ENCODE data around the gene NKX2-4. TPM values are rescaled to one million over a fixed set of nuclear protein-coding genes. Genes with fewer than 3 reads are reported as not detected.
"Not testable (repeated sequence)": the region's sequence is repeated elsewhere in the genome, so short reads cannot be mapped to it uniquely, and the experiment has no call there.

Gene NKX2-4
- total and polyA plus RNA-seq, 3 donors from 2014 or later, result 0.99 to 6.3 (median 5.1) TPM

DNA sequence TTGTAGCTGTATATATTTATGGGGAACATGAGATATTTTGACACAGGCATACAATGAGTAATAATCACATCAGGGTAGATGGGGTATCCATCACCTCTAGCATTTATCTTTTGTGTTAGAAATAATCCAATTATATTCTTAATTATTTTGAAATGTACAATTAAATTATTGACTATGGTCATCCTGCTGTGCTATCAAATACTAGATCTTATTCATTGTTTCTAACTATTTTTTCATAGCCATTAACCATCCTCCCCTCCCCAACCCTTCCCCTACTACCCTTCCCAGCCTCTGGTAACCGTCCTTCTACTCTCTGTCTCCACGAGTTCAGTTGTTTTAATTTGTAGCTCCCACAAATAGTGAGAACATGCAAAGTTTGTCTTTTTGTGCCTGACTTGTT, 28.5 kb downstream of the NKX2-4 start:
- DNase-seq, result no peak
- no peak for TF ChIP-seq POLR2A (IDR thresholded peaks at IDR 0.05)
- TF ChIP-seq, protein P1, sequence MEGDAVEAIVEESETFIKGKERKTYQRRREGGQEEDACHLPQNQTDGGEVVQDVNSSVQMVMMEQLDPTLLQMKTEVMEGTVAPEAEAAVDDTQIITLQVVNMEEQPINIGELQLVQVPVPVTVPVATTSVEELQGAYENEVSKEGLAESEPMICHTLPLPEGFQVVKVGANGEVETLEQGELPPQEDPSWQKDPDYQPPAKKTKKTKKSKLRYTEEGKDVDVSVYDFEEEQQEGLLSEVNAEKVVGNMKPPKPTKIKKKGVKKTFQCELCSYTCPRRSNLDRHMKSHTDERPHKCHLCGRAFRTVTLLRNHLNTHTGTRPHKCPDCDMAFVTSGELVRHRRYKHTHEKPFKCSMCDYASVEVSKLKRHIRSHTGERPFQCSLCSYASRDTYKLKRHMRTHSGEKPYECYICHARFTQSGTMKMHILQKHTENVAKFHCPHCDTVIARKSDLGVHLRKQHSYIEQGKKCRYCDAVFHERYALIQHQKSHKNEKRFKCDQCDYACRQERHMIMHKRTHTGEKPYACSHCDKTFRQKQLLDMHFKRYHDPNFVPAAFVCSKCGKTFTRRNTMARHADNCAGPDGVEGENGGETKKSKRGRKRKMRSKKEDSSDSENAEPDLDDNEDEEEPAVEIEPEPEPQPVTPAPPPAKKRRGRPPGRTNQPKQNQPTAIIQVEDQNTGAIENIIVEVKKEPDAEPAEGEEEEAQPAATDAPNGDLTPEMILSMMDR (IDR thresholded peaks at IDR 0.05), result no peak
- no peaks in the 10 kb centered on the region for H3K9me3 ChIP-seq
- no peaks in the 10 kb centered on the region for H3K36me3 ChIP-seq (ENCODE audit: low read depth, missing control alignments)
- H3K4me1 ChIP-seq, result no peaks in the 10 kb centered on the region
- H3K27me3 ChIP-seq, result no peaks in the 10 kb centered on the region
- no peak overlapping the region for H3K27ac ChIP-seq
- no peak overlapping the region for H3K4me3 ChIP-seq
- intact Hi-C loops (cut with DNase I; ENCODE audit: low total_unique reads), result no loop called here
- 45 to 47% methylated on average over 2 of the region's 2 CpGs for WGBS, 2 donors

DNA sequence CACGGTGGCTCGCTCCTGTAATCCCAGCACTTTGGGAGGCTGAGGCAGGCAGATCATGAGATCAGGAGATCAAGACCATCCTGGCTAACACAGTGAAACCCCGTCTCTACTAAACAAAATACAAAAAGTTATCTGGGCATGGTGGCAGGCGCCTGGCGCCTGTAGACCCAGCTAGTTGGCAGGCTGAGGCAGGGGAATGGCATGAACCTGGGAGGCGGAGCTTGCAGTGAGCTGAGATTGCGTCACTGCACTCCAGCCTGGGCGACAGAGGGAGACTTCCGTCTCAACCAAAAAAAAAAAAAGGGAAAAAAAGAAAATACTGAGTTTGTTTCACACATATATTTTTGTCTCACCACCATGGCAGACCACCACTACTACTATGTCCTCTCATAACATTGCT, 31.1 kb downstream of the NKX2-4 start:
- WGBS, 2 donors, result 83 to 90% methylated on average over 9 of the region's 9 CpGs
- DNase-seq; H3K4me1 ChIP-seq; H3K27ac ChIP-seq; H3K27me3 ChIP-seq; H3K4me3 ChIP-seq; H3K9me3 ChIP-seq; H3K36me3 ChIP-seq (ENCODE audit: low read depth, missing control alignments); intact Hi-C loops (cut with DNase I; ENCODE audit: low total_unique reads): not testable (repeated sequence)

DNA sequence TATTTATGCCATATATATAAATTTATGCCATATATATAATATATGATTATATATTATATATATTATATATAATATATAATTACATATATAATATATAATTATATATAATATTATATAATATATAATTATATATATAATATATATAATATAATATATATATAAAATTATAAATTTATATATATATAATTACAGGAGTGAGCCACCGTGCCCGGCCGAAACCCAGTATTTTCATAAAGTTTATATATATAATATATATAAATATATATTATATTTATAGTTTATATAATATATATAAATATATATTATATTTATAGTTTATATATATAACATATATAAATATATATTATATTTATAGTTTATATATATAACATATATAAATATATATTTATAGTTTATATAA, 31.6 kb downstream of the NKX2-4 start:
- TF ChIP-seq, protein P1 (IDR thresholded peaks at IDR 0.05), result no peak
- TF ChIP-seq POLR2A (IDR thresholded peaks at IDR 0.05), result no peak
- Histone ChIP-seq H3K9me3 (no peaks in the 10 kb centered on the region), H3K36me3 (ENCODE audit: low read depth, missing control alignments) (no peaks in the 10 kb centered on the region), H3K27me3 (no peaks in the 10 kb centered on the region), H3K27ac (no peak overlapping the region), H3K4me3 (no peak overlapping the region), H3K4me1 (no peaks in the 10 kb centered on the region)
- WGBS, 2 donors, result 94 to 98% methylated on average over 3 of the region's 3 CpGs
- intact Hi-C loops (cut with DNase I; ENCODE audit: low total_unique reads), result no loop called here
- DNase-seq, result no peak

DNA sequence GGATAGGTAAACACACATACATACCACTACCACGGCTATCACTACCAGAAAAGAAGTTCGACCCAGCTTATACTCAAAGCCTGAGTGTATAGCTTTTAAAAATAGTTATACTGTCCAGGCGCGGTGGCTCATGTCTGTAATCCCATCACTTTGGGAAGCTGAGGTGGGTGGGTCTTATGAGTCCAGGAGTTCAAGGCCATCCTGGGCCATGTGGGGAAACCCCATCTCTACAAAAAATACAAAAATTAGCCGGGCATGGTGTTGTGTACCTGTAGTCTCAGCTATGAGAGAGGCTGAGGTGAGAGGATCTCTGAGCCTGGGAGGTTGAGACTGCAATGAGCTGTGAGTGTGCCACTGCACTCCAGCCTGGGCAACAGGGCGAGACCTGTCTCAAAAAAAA, 32.9 kb downstream of the NKX2-4 start:
- H3K36me3 ChIP-seq (ENCODE audit: low read depth, missing control alignments), result no peaks in the 10 kb centered on the region
- WGBS, 2 donors, result 90 to 93% methylated on average over 6 of the region's 6 CpGs
- no peak for TF ChIP-seq POLR2A (IDR thresholded peaks at IDR 0.05)
- TF ChIP-seq, protein P1 (IDR thresholded peaks at IDR 0.05), result no peak
- intact Hi-C loops (cut with DNase I; ENCODE audit: low total_unique reads), result no loop called here
- no peak overlapping the region for H3K4me3 ChIP-seq
- H3K4me1 ChIP-seq, result no peaks in the 10 kb centered on the region
- no peak overlapping the region for H3K27ac ChIP-seq
- H3K9me3 ChIP-seq, result no peaks in the 10 kb centered on the region
- DNase-seq, result no peak
- no peaks in the 10 kb centered on the region for H3K27me3 ChIP-seq

DNA sequence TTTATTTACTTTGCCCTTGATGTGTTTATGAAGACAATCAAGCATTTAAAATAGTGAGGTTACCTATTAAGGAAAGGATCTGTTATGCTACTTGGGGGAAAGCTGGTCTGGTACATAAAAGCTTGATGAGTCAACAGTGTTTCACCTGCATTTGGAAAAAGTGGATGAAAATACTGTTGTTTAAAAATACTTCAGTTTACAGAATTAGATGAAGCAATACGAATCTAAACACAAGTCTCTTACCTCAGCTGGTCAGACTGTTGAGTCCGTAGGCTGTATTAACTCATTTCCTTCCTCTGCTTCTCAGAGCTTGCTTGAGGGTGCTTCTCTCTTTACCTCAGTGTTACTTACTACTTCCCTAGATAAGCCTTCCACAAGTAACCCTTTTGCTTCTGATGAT, 36.1 kb downstream of the NKX2-4 start:
- Histone ChIP-seq H3K4me3 (no peak overlapping the region), H3K9me3 (no peaks in the 10 kb centered on the region), H3K27me3 (no peaks in the 10 kb centered on the region), H3K4me1 (no peaks in the 10 kb centered on the region), H3K36me3 (ENCODE audit: low read depth, missing control alignments) (no peaks in the 10 kb centered on the region), H3K27ac (no peak overlapping the region)
- TF ChIP-seq, protein P1 (IDR thresholded peaks at IDR 0.05), result no peak
- TF ChIP-seq POLR2A (IDR thresholded peaks at IDR 0.05), result no peak
- 77% methylated on average over 2 of the region's 2 CpGs for WGBS, 2 donors
- intact Hi-C loops (cut with DNase I; ENCODE audit: low total_unique reads), result no loop called here
- DNase-seq, result no peak
